ENCODE measurements around the gene PSG1.
A peak's percentile ranks its signal among the peaks of the same experiment; 100 is the strongest.
"Not testable (repeated sequence)": the region's sequence is repeated elsewhere in the genome, so short reads cannot be mapped to it uniquely, and the experiment has no call there.

PSG1 gene

GRCh38 chr19:42831221-42832019 lies 48.1 kb downstream of the PSG1 start:
- FAIRE-seq (no peak), DNase-seq (ENCODE audit: low spot score) (peak; percentile 21)

GRCh38 chr19:42821306-42821977 lies 58.1 kb downstream of the PSG1 start:
- not testable (repeated sequence) for DNase-seq (ENCODE audit: low spot score)
- peak; percentile 13 for FAIRE-seq

- not testable (repeated sequence) for DNase-seq (ENCODE audit: low spot score); FAIRE-seq
These were observed 59.4 kb downstream of the PSG1 start for GRCh38 chr19:42819960-42820650.

GRCh38 chr19:42816894-42817293 lies 62.6 kb downstream of the PSG1 start:
- no peak for DNase-seq (ENCODE audit: low spot score)
- FAIRE-seq, result no peak

All from urothelium cell line (cell line).